Activated T-helper 1 cell treated with anti-CD3 and anti-CD28 coated beads, Interleukin-12 subunit alpha, Interleukin-12 subunit beta, Interleukin-2, Interleukin-4 antibody, amounts not matched to agents 30 ng/mL and 10 ng/mL and 1 ng/mL, durations not matched to agents 14 hours and 24 hours and 36 hours (primary cell): ENCODE data around the gene SEPTIN10. TPM values are rescaled to one million over a fixed set of nuclear protein-coding genes. Genes with fewer than 3 reads are reported as not detected.
"Not testable (repeated sequence)": the region's sequence is repeated elsewhere in the genome, so short reads cannot be mapped to it uniquely, and the experiment has no call there.

Experiments used
- DNase-seq: peaks from one replicate; pipeline ENCODE4 v3.0.0; 2021; ENCODE audit warnings: low spot score
- H3K27ac Mint-ChIP-seq: one replicate; pipeline ENCODE4 v1.8.0; 2021; ENCODE audit warnings: mild to moderate bottlenecking, mixed read lengths
- H3K27me3 Mint-ChIP-seq: one replicate; pipeline ENCODE4 v1.8.0; 2022; ENCODE audit warnings: mild to moderate bottlenecking, moderate library complexity, mixed read lengths; ENCODE audit not compliant: insufficient read depth
- H3K36me3 Mint-ChIP-seq: one replicate; pipeline ENCODE4 v1.8.0; 2021; ENCODE audit warnings: low read depth, mixed read lengths
- H3K4me1 Mint-ChIP-seq: one replicate; pipeline ENCODE4 v1.8.0; 2021; ENCODE audit warnings: low read depth, mixed read lengths
- H3K4me3 Mint-ChIP-seq: one replicate; pipeline ENCODE4 v1.8.0; 2021; ENCODE audit warnings: mild to moderate bottlenecking, moderate library complexity, mixed read lengths
- H3K9me3 Mint-ChIP-seq: one replicate; pipeline ENCODE4 v1.8.0; 2021; ENCODE audit warnings: mixed read lengths
- intact Hi-C: fragments of 100-400 bp; cut with micrococcal nuclease; formaldehyde crosslinking; loops from one replicate; pipeline ENCODE4 v1.15.1; 2024
- total RNA-seq: library from RNA; stranded (reverse); gene quantifications from 2 replicates; pipeline ENCODE4 v1.2.3, GENCODE V29; 2022

The SEPTIN10 gene
- total RNA-seq, 1 donor from 2014 or later, result 0.13 TPM

GRCh38 chr2:109644571-109645275 lies 31.0 kb upstream of the SEPTIN10 start:
- Mint-ChIP-seq H3K27me3 (no peaks in the 10 kb centered on the region), H3K9me3 (no peaks in the 10 kb centered on the region), H3K4me1 (no peaks in the 10 kb centered on the region), H3K27ac (no peak overlapping the region), H3K4me3 (no peak overlapping the region), H3K36me3 (no peaks in the 10 kb centered on the region)
- no peak for DNase-seq
- intact Hi-C loops, result no loop called here

- H3K36me3 Mint-ChIP-seq, H3K4me3 Mint-ChIP-seq, H3K9me3 Mint-ChIP-seq, H3K27ac Mint-ChIP-seq, DNase-seq, intact Hi-C loops, H3K27me3 Mint-ChIP-seq: not testable (repeated sequence)
- H3K4me1 Mint-ChIP-seq, result peaks cover 11% of the 10 kb centered on the region
These were observed 26.2 kb upstream of the SEPTIN10 start for GRCh38 chr2:109640000-109640399.

- intact Hi-C loops, result no loop called here
- Mint-ChIP-seq H3K9me3 (no peaks in the 10 kb centered on the region), H3K36me3 (no peaks in the 10 kb centered on the region), H3K4me3 (no peak overlapping the region), H3K27ac (no peak overlapping the region), H3K4me1 (peaks cover 11% of the 10 kb centered on the region), H3K27me3 (peaks cover 1% of the 10 kb centered on the region)
- DNase-seq, result no peak
These were observed 25.0 kb upstream of the SEPTIN10 start for GRCh38 chr2:109638795-109639194.

GRCh38 chr2:109637749-109638570 lies 24.2 kb upstream of the SEPTIN10 start:
- intact Hi-C loops, result no loop called here

GRCh38 chr2:109636317-109636716 lies 22.6 kb upstream of the SEPTIN10 start:
- Mint-ChIP-seq H3K4me1 (peaks cover 18% of the 10 kb centered on the region), H3K27ac (no peak overlapping the region), H3K36me3 (no peaks in the 10 kb centered on the region), H3K27me3 (peaks cover 1% of the 10 kb centered on the region), H3K4me3 (no peak overlapping the region), H3K9me3 (no peaks in the 10 kb centered on the region)
- intact Hi-C loops, result no loop called here
- no peak for DNase-seq

More at GRCh38 chr2:109637749-109638570, 24.2 kb upstream of the SEPTIN10 start:
- no peaks in the 10 kb centered on the region for H3K36me3 Mint-ChIP-seq
- no peaks in the 10 kb centered on the region for H3K9me3 Mint-ChIP-seq
- no peak overlapping the region for H3K4me3 Mint-ChIP-seq
- no peak for DNase-seq
- peaks cover 1% of the 10 kb centered on the region for H3K27me3 Mint-ChIP-seq
- peak overlapping the region; percentile 42 for H3K27ac Mint-ChIP-seq
- peaks cover 17% of the 10 kb centered on the region for H3K4me1 Mint-ChIP-seq

- H3K9me3 Mint-ChIP-seq, result no peaks in the 10 kb centered on the region
- peaks cover 18% of the 10 kb centered on the region for H3K4me1 Mint-ChIP-seq
- no peak overlapping the region for H3K27ac Mint-ChIP-seq
- H3K27me3 Mint-ChIP-seq, result peaks cover 1% of the 10 kb centered on the region
- H3K36me3 Mint-ChIP-seq, result no peaks in the 10 kb centered on the region
- DNase-seq, result no peak
- intact Hi-C loops, result no loop called here
- H3K4me3 Mint-ChIP-seq, result no peak overlapping the region
These were observed 21.9 kb upstream of the SEPTIN10 start for GRCh38 chr2:109635426-109636304.

- Mint-ChIP-seq H3K4me3 (no peak overlapping the region), H3K27me3 (no peaks in the 10 kb centered on the region), H3K4me1 (peaks cover 14% of the 10 kb centered on the region), H3K36me3 (no peaks in the 10 kb centered on the region), H3K27ac (no peak overlapping the region), H3K9me3 (no peaks in the 10 kb centered on the region)
- intact Hi-C loops, result no loop called here
- DNase-seq, result no peak
These were observed 19.7 kb upstream of the SEPTIN10 start for GRCh38 chr2:109633284-109633961.

- intact Hi-C loops, result no loop called here
- H3K36me3 Mint-ChIP-seq, result no peaks in the 10 kb centered on the region
- H3K27ac Mint-ChIP-seq, result no peak overlapping the region
- H3K4me1 Mint-ChIP-seq, result peaks cover 7% of the 10 kb centered on the region
- DNase-seq, result no peak
- H3K9me3 Mint-ChIP-seq, result no peaks in the 10 kb centered on the region
- no peak overlapping the region for H3K4me3 Mint-ChIP-seq
- no peaks in the 10 kb centered on the region for H3K27me3 Mint-ChIP-seq
These were observed 18.5 kb upstream of the SEPTIN10 start for GRCh38 chr2:109632158-109632789.

- H3K36me3 Mint-ChIP-seq, result no peaks in the 10 kb centered on the region
- H3K27me3 Mint-ChIP-seq, result no peaks in the 10 kb centered on the region
- H3K4me1 Mint-ChIP-seq, result peaks cover 7% of the 10 kb centered on the region
- H3K4me3 Mint-ChIP-seq, result no peak overlapping the region
- no peak overlapping the region for H3K27ac Mint-ChIP-seq
- intact Hi-C loops, result no loop called here
- no peaks in the 10 kb centered on the region for H3K9me3 Mint-ChIP-seq
- DNase-seq, result no peak
These were observed 18.0 kb upstream of the SEPTIN10 start for GRCh38 chr2:109631741-109632140.

- peaks cover 7% of the 10 kb centered on the region for H3K4me1 Mint-ChIP-seq
- H3K27ac Mint-ChIP-seq, result no peak overlapping the region
- H3K4me3 Mint-ChIP-seq, result no peak overlapping the region
- no peaks in the 10 kb centered on the region for H3K36me3 Mint-ChIP-seq
- no peak for DNase-seq
- no peaks in the 10 kb centered on the region for H3K9me3 Mint-ChIP-seq
- intact Hi-C loops, result no loop called here
- no peaks in the 10 kb centered on the region for H3K27me3 Mint-ChIP-seq
These were observed 17.0 kb upstream of the SEPTIN10 start for GRCh38 chr2:109630441-109631430.

GRCh38 chr2:109629867-109630266 lies 16.1 kb upstream of the SEPTIN10 start:
- Mint-ChIP-seq H3K36me3 (no peaks in the 10 kb centered on the region), H3K4me1 (peaks cover 7% of the 10 kb centered on the region), H3K27ac (no peak overlapping the region), H3K4me3 (no peak overlapping the region), H3K27me3 (no peaks in the 10 kb centered on the region), H3K9me3 (no peaks in the 10 kb centered on the region)
- intact Hi-C loops, result no loop called here
- DNase-seq, result no peak
